Inferior parietal cortex (tissue), 1 donor: ENCODE data around the gene C16orf89.
"Not testable (repeated sequence)": the region's sequence is repeated elsewhere in the genome, so short reads cannot be mapped to it uniquely, and the experiment has no call there.

ENCODE experiments used
- DNase-seq: peaks from one replicate; pipeline ENCODE4 v3.0.0-alpha.2; 2016; ENCODE audit errors: extremely low spot score

The C16orf89 gene

DNA sequence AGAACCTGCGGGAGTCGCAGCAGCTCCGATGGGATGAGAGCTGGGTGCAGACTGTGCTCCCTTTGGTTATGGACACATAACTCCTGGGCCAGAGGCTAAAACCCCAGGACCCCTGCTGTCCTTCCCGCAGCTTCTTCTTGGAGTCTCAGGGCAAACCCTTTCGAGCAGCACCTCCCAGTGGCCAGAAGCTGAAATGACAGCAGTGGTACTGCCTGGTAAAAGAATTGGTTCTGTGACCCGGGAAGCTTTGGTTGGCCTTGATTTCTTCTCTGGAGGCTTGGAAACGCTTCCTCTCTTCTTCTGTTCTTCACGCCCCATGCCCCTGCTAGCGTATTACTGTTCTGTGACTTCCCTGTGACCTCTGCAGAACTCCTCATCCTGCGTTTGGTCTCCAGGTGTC is 19.0 kb upstream of the C16orf89 start:
- DNase-seq = peak; percentile 59

DNA sequence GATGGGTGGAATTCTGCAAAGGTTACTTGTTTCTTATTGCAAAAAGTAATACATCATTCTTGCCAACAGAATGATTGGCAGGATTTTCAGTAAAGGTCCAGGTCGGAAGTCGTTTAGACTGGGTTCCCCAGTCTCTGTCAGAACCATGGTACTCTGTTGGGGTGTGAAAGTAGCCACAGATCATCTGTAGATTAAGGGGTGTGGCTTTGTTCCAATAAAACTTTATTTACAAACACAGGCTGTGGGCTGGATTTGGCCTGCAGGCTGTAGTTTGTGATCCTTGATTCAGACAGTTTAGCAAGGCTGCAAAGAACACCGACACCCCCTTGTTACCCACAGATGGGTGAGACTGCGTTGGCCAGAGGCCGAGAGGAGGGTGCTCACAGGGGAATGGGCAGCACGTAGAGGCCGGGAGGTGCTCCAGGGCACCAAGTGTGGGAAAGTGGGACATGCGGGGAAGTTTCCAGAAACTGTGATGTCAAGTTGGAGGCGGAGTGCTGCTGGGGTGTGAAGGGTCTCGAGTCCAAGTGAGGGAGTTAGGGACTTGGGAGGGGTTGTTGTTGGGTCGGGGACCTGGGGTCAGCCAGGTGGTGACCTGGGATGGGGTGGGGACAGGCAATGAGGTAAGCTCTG is 18.5 kb upstream of the C16orf89 start:
- not testable (repeated sequence) for DNase-seq

DNA sequence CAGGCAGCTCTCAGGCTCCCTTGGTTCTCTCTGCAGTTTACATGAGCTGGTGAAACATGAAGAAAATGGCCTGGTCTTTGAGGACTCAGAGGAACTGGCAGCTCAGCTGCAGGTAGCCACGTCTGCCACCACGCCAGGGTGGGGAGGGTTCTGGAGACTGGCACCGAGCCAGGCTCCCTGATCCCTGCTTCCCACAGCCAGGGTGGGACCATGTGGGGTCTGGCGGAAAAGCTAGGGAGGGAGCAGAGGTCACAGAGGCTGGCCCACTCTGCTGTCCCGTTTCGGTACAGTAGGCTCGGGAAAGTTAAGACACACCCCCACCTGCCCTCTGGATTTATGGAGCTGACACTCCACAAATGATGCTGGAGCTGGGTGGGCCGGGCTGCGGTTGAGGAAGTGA is 17.9 kb upstream of the C16orf89 start:
- DNase-seq = not testable (repeated sequence)

DNA sequence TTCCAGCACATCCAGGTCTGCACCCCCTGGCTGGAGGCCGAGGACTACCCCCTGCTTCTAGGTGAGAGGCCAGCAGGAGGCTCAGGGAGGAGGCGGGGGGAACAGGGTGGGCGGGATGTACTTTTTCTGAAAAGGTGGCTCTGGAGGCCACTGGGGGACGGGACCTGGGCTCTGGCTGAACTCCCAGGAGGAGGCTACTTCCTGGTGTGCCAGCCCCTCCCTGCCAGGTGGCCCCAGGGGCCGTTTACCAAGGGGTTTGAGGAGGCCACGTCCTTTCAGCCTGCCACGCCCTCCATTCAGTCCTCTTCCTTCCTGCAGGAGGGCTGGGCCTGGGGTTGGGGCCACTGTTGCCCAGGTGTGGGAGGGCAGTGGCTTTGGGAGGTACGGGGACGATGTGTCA is 15.2 kb upstream of the C16orf89 start:
- DNase-seq = not testable (repeated sequence)

DNA sequence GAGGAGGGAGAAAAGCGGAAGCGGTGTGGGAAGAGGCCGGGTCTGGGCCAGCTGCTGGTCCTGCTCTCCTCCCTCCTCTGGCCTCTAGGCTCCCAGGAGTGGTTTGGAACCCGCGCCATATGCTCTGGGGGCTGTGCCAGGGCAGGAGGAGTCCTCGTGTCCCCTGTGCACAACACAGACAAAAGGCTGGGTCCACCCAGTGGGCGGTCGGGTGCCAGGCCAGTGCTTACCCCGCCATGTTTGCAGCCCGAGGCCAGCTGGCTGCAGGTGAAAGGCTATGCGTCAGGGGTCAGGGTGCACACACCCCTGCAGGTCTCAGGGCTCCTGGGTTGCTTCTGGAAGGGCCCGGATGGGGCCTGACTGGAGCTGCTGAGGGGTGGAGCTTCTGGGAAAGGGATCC is 14.7 kb upstream of the C16orf89 start:
- DNase-seq = not testable (repeated sequence)

DNA sequence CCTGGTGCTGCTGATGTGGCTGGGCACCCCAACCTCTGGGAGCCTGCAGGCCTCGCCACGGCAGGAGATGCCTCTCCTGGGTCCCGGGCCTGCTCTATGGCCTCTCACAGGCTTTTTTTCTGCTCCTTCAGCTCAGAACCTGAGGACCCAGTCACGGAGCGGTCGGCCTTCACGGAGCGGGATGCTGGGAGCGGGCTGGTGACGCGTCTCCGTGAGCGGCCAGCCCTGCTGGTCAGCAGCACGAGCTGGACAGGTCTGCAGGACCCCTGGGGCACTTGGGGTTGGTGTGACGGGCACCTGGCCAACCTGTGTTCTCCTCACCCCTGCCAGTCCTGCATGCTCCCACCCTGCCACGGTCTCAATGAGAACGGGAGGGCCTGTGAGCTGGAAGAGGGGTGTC is 12.9 kb upstream of the C16orf89 start:
- DNase-seq = no peak

DNA sequence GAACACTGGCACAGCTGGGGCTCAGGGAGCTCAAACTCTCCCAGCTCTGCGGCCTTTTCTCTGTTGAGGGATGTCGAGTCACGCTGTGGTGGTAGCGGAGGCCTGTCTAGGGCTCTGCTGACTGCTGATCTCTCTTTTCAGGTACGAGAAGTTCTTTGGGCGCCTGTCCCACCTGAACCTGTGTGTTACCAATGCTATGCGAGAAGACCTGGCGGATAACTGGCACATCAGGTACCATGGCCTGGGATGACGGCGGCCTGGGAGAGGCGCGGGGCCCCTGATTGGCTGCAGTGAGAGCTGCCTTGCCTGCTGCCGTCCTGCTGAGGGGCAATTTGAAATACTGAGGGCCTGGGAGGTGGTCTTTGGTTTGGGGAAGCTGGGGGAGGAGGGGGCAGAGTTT is 11.5 kb upstream of the C16orf89 start:
- DNase-seq = no peak

DNA sequence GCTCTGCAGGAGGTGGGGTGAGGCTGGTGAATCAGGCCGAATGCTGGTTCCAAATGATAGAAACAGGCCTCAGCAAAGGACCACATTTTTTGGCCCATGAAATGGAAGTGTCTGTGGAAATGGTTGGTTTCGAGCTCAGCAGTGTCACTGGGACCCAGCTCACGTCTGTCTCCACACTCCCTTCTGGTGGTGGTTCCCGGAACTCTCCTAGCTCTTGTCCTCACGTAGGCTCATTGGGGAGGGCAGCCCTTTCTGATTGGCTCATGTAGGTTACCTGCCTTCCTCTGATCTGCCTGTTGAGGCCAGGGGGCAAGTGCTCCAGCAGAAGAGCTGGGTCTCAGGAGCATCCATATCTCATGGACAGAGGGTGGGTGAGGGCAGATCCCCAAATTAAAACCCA is 9.9 kb upstream of the C16orf89 start:
- DNase-seq = no peak

DNA sequence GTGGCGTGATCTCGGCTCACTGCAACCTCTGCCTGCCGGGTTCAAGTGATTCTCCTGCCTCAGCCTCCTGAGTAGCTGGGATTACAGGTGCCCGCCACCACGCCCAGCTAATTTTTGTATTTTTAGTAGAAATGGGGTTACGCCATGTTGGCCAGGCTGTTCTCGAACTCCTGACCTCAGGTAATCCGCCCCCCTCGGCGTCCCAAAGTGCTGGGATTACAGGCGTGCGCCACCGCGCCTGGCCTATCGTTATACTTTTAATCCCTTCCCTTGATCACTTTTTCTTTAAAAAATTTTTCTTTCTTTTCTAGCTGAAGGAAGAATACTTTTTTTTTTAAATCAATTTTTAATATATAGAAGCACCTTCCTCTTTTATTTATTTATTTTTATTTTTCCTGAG is 8.0 kb upstream of the C16orf89 start:
- not testable (repeated sequence) for DNase-seq

DNA sequence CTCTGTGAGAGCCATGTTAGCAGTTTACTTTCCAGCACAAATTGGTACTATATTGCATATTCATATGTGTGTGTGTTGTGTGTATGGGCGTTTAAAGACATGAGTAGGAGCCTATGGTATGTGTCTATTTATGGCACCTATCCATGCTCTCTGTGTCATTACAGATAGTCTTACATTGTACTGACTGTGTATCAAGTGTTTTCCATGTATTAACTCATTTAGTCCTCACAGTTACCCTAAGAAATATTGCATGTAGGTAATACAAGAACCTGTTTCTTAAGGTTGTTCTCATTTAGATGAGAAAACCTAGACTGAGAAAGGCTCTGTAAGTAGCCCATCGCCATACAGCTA is 7.5 kb upstream of the C16orf89 start:
- no peak for DNase-seq

DNA sequence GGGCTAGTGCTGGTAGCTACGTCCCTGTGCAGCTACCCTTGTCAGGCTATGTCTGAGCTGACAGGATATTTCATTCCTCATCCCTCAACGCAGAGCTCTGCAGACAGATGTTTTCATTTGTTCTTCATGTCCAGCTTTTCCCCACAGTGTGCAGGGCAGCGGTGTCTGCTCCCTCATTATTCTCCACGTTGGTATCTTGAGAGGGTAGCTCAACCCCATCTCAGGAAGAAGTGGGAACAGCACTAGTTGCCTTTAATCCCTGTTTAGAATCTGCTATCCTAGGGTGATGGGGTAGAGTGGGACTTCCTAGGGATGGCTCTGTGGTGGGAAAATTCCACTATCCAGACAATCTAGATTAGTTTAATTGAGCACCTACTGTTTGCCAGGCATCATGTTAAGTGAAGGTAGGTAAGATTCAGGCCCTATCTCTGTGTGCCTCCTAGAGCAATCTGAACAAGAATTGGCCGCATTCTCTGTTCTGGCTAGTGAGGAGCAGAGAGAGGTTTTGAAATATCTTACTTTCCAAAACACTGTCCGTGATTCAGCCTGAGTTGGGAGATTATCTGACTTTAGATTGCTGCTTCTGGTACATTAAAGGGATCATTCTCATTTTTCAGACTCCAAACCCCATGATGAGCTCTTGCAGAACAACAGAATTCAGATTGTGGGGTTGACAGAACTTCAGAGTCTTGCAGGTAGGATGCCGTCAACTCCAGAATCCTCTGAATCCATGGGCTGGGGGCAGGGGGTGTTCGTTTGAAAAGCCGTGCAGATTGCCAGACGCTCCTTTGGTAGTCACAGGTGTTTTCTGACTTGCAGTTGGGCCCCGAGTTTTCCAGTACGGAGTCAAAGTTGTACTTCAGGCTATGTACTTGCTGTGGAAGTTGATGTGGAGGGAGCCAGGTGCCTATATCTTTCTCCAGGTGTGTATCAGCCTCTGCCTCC is 6.8 kb upstream of the C16orf89 start:
- no peak for DNase-seq

DNA sequence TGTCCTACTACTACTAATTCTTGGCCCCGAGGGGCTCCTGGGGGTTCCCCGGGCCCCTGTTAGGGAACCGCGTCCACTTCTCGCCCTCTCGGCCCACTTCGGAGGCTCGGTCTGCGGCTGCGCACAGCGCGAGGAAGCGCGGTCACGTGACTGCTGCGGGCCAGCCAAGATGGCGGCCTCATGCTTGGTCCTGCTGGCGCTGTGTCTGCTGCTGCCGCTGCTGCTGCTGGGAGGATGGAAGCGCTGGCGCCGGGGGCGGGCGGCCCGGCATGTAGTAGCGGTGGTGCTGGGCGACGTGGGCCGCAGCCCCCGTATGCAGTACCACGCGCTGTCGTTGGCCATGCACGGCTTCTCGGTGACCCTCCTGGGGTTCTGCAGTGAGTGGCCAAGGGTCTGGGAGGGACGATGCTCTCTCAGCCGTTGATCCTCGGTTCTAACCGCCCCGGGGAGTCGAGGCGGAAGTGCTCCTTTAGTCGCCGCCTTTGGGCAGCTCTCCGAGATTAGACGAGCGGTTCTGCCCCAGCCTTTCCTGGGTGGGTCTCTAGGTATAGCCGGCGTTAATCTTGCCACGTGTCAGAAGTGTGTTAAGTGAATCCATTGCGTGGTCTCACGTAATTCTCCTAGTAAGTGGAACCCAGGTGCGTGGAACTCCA is 6.1 kb upstream of the C16orf89 start, which contains the start of gene ALG1:
ALG1 (plus strand) TSS at position 163 of the 653 bp plus-strand sequence; CDS start at position 170, 7 bp downstream.
- peak; percentile 92 for DNase-seq

DNA sequence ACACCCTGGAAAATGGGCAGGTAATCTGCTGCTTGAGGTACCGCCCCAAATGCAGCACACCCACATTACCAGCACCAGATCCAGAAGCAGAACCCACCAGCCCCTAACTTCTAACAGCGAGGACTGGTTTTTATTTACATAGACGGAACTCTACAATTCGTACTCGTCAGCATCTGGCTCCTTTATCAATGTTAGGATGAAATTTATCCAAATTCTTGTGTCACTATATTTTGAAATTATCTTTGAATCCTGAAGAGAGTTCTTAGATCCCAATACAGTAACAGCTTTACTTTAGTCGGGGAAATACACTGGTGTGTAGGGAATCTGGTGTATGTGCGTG is 5.6 kb upstream of the C16orf89 start:
- no peak for DNase-seq

DNA sequence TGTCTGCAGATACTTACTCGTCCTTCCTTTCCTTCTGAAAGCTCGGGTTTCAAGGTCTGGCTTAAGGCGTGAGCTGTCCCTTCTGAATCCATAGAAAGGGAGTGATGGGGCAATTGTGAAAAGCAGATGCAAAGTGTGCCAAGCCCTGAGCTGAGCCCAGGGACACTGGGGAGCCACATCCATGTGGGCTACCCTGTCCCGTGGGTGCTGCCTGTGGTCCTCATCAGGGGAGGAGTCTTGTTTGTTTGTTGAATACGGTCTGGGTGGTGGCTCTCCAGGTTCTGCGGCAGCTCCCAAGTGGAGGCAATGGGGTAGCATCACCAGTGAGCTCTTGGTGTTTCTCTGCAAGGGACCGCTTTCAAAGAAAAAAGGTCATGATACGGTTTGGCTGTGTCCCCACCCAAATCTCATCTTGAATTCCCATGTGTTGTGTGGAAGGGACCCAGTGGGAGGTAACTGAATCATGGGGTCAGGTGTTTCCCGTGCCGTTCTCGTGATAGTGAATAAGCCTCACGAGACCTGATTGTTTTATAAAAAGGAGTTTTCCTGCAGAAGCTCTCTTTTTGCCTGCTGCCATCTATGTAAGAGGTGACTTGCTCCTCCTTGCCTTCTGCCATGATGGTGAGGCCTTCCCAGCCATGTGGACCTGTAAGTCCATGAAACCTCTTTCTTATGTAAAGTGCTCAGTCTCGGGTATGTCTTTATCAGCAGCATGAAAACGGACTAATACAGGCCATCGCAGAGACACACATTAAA is 4.9 kb upstream of the C16orf89 start:
- no peak for DNase-seq

DNA sequence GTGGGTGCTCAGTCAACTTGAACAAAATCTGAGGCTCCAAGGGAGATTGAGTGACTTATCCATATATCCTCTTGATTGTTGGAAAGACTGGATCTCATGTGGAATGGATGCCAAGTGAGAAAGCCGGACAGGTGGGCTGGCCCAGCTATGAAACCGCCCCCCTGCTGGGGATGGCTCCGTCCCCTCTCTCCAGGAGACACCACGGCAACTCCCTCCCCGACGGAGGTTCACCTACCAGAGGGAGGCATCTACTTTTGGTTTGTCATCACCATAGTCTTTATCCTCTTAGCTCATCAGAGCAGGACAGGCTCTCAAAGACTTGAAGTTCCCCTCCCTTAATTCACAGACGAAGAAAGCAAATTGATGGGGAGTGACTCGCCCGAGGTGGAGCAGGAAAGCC is 4.1 kb upstream of the C16orf89 start:
- no peak for DNase-seq

DNA sequence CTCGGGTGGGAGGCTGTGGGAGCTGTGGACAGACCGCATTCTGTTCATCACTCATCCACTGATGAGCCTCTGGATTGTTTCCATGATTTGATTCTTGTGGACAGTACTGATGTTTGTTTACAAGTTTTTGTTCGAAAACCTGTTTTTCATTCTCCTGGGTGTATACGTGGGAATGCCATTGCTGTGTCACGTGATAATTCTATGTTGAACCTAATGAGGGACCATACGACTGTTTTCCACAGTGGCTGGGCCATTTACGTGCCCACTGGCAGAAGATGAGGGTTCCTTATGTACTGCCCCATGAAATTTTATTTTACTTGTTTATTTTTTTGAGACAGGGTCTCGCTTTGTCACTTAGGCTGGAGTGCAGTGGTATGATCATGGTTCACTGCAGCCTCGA is 3.3 kb upstream of the C16orf89 start:
- no peak for DNase-seq

DNA sequence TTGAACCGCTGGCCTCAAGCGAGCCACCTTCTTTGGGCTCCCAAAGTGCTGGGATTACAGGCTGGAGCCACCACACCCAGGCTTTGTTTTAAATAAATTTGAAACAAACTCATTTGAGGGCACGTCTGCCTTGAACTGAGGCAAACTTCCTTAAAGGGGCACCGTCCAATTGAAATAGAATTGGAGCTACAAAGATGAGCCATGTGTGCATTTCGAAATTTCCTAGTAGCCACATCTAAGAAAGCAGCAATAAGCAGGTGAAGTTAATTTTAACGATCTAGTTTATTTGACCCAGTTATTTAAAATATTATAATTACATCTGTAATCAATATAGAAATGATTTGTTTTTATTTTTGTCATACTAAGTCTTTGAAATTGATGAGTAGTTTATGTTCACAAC is 755 bp upstream of the C16orf89 start:
- DNase-seq = no peak

DNA sequence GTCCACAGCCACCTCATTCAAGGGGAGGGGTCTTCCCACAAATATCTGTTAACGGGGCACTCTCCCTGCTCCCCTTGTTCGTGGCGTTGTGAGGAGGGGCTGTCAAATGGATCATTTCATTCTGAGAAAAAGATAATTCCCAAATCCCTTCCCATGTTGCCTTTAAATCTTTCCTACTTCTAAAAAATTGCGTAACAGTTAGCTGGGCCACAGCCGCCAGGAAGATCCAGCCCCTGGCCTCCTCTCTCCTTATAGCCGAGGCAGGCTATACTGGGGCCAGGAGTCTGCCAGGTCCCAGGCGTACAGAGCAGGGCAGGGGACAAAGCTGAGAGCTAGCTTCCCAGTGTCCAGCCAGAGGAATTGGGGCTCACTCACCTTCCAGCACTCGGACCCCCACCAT is 430 bp downstream of the C16orf89 start:
- no peak for DNase-seq

DNA sequence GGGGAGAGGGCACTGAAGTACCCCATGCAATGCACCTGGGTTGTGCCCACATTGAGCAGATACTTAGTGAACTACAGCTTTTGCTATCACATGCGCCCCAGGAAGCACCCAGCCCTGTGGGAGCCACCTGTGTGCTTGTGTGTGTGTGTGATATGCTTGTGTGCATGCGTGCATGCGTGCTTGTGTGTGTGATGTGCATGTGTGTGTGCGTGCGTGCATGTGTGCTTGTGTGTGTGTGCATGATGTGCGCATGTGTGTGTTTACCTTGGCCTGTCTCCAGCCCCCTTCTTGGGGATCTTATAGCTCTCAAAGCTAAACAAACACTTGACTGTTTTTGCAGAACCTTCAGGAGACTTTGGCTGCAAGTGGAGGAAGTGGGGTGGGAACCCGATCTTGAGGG is 841 bp downstream of the C16orf89 start:
- DNase-seq = no peak

DNA sequence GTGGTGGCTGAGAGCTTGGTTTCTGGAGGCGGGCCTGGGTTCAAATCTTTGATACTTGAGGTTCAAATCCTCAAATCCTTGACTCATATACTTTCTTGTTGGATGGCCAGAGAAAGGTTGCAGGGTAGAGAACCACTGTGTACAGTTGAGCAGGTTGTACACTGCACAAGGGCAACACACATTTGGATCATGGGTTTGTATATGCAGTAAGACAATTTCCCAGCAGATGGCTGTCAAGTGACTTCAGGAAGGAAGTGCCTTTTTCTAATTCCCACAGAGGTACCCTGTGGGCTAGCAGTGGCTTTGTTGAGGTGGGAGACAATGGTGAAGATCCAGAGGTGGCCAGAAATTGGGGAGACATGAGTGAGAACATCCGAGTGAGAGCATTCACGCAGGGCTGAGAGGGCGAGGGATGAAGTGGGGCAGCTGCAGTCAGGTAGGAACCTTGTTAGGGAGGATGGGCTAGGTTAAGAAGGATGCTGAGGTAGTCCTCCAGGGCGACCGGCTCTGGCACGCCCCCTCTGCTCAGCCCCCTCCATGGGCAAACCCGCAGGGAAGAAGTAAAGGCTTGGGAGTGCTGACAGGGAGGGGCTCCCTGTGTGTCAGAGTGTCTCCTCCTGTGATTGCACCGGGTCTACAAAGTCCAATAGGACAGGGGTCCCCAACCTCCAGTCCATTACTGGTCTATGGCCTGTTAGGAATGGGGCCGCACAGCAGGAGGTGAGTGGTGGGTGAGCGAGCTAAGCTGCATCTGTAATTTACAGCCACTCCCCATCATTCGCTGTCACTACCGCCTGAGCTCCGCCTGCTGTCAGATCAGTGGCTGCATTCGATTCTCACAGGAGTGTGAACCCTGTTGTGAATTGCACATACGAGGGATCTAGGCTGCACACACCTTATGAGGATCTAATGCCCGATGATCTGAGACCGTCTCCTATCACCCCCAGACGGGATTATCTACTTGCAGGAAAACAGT is 2.7 kb downstream of the C16orf89 start:
- DNase-seq = no peak

DNA sequence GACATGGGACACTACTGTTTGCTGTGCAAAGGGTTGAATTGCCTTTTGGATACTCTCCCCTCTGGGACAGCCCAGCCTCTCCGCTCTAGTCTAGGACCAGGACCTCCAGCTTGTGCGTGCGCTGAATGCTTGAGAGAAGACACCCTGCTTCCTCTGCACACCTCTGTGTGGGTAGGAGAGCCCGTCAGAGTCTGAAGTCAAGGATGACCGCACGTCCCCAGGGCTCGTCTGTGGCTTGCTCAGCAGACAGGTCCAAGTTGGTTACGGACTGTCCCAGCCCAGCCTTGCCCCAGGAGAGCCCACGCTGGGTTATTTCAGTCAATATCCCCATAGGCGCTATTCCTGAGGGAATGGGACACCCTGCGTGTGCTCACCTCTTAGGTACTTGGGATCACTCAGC is 3.7 kb downstream of the C16orf89 start:
- DNase-seq = no peak
